ACC112 (cell line): ENCODE measurements around the gene UBA7.
A peak's percentile ranks its signal among the peaks of the same experiment; 100 is the strongest.

Experiments
- H2AFZ ChIP-seq: fragments of 200-600 bp; sonication (generic); one replicate; pipeline ENCODE4 v1.6.0; 2017; ENCODE audit warnings: antibody characterized with exemption, low read length; ENCODE audit not compliant: unreplicated experiment
- H3K27ac ChIP-seq: fragments of 200-600 bp; sonication (generic); 2 replicates; pipeline ENCODE4 v1.5.1; 2014; ENCODE audit warnings: low read depth, mild to moderate bottlenecking, antibody characterized with exemption, low read length, moderate library complexity
- H3K27me3 ChIP-seq: fragments of 200-600 bp; sonication (generic); 2 replicates; pipeline ENCODE4 v1.6.1; 2014; ENCODE audit warnings: mild to moderate bottlenecking, antibody characterized with exemption, low read length, moderate library complexity, mixed read lengths; ENCODE audit not compliant: insufficient read depth
- H3K36me3 ChIP-seq: fragments of 200-600 bp; sonication (generic); 2 replicates; pipeline ENCODE4 v1.6.1; 2016; ENCODE audit warnings: mild to moderate bottlenecking, antibody characterized with exemption, low read length, moderate library complexity, mixed read lengths; ENCODE audit not compliant: insufficient read depth
- H3K4me1 ChIP-seq: fragments of 200-600 bp; sonication (generic); one replicate; pipeline ENCODE4 v1.6.1; 2016; ENCODE audit warnings: low read length, mixed read lengths; ENCODE audit not compliant: insufficient read depth, unreplicated experiment, control insufficient read depth
- H3K4me3 ChIP-seq: fragments of 200-600 bp; sonication (generic); 2 replicates; pipeline ENCODE4 v1.5.1; 2014; ENCODE audit warnings: mild to moderate bottlenecking, low read depth, low read length
- H3K79me2 ChIP-seq: fragments of 200-600 bp; sonication (generic); one replicate; pipeline ENCODE4 v1.6.0; 2016; ENCODE audit warnings: low read length; ENCODE audit not compliant: control insufficient read depth, unreplicated experiment, insufficient read depth

UBA7 gene

DNA sequence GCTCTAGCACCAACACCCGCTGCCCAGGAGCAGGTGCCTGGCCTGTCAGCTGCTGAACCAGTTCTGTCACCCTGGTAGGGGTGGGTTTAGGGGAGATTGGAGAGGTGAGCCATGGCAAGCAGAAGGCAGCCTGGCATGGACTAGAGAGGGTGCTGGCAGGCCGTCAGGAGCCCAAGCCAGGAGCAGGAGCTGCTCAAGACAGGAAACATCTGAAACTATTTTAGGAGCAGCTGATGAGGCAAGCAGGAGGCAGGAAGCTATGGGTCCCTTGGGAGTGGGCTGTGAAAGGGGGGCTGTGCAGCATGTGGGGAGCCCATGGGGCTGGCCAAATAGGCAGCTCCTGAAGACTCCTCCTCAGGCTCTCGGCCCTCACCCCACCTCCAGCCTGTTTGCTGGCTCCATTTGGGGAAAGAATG is 8.4 kb downstream of the UBA7 start:
- H3K4me3 ChIP-seq = peak overlapping the region; percentile 7; the same call in 1 of the 2 replicates
- H2AFZ ChIP-seq = no peak overlapping the region
- H3K36me3 ChIP-seq = peaks cover 5% of the 10 kb centered on the region; the same call in 1 of the 2 replicates
- H3K27me3 ChIP-seq = peaks cover 4% of the 10 kb centered on the region; the same call in 1 of the 2 replicates
- H3K79me2 ChIP-seq = no peaks in the 10 kb centered on the region
- H3K4me1 ChIP-seq = peaks cover 35% of the 10 kb centered on the region
- peak overlapping the region; percentile 30 for H3K27ac ChIP-seq

DNA sequence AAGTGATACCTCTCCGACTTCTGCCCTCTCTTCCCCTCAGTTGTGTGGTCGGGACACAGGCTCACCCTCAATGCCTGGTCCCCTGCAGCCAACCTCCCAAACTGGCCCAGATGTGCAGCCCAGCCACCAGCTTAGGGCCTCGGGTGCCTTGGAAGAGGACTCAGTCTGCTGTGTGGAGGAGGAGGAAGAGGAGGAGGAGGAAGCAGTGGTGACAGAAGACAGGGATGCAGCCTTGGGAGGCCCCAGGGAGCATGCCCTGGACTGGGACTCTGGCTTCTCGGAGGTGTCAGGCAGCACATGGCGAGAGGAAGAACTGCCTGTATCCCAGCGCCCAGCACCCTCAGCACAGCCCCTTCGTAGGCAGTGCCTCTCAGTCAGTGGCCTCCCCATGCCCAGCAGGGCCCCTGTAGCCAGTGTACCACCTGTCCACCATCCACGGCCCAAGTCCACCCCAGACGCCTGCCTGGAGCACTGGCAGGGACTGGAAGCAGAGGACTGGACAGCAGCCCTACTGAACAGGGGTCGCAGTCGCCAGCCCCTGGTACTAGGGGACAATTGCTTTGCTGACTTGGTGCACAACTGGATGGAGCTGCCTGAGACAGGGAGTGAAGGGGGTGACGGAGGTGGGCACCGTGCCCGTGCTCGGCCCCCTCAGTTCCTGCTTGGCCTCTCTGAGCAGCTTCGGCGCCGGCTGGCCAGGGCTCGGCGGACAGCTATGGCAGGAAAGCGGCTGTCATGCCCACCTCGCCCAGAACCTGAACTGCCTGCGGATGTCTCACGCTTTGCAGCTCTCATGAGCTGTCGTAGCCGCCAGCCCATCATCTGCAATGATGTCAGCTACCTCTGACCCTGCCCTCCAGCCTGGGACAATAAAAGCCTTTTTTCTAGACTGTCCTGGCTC is 9.4 kb downstream of the UBA7 start:
- H3K36me3 ChIP-seq = peaks cover 2% of the 10 kb centered on the region; the same call in 1 of the 2 replicates
- no peaks in the 10 kb centered on the region for H3K79me2 ChIP-seq
- peaks cover 4% of the 10 kb centered on the region; the same call in 1 of the 2 replicates for H3K27me3 ChIP-seq
- no peak overlapping the region for H2AFZ ChIP-seq
- H3K27ac ChIP-seq = no peak overlapping the region
- H3K4me3 ChIP-seq = peak overlapping the region; percentile 76
- H3K4me1 ChIP-seq = peaks cover 42% of the 10 kb centered on the region

DNA sequence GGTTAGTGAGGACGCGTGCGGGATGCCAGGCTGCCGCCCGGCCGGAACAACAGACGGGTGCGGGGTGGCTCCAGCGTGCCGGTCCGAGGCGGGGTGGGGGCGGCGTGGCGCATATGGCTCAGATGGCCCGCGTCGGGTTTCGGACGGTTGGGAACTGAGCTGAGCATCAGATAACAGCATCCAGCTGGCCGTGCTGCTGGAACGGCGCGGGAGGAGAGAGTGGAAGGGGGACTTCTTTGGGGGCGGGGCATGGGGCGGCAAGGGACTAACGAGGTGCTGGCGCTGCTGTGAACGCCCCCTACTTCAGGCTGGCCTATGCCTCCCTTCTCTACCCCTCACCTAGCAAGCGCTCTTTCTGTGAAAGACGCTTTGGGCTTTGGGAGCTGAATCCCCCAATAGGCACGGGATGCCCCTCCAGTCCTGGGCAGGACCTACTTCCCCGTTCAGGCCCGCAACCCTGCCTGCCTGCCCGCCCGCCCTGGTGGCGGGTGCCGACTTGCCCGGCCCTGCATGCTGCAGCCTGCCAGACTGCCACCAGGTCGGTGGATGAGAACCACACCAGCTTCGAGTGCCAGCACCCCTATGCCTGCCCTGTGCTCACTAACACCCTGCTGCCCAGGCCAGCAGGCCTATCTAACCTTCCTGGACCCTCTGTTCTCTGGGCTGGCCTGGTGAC is 10.2 kb downstream of the UBA7 start:
- H3K79me2 ChIP-seq = no peaks in the 10 kb centered on the region
- no peak overlapping the region for H3K27ac ChIP-seq
- peaks cover 48% of the 10 kb centered on the region for H3K4me1 ChIP-seq
- H3K4me3 ChIP-seq = peak overlapping the region; percentile 76
- peak overlapping the region; percentile 96 for H2AFZ ChIP-seq
- no peaks in the 10 kb centered on the region for H3K36me3 ChIP-seq
- peaks cover 4% of the 10 kb centered on the region; the same call in 1 of the 2 replicates for H3K27me3 ChIP-seq

DNA sequence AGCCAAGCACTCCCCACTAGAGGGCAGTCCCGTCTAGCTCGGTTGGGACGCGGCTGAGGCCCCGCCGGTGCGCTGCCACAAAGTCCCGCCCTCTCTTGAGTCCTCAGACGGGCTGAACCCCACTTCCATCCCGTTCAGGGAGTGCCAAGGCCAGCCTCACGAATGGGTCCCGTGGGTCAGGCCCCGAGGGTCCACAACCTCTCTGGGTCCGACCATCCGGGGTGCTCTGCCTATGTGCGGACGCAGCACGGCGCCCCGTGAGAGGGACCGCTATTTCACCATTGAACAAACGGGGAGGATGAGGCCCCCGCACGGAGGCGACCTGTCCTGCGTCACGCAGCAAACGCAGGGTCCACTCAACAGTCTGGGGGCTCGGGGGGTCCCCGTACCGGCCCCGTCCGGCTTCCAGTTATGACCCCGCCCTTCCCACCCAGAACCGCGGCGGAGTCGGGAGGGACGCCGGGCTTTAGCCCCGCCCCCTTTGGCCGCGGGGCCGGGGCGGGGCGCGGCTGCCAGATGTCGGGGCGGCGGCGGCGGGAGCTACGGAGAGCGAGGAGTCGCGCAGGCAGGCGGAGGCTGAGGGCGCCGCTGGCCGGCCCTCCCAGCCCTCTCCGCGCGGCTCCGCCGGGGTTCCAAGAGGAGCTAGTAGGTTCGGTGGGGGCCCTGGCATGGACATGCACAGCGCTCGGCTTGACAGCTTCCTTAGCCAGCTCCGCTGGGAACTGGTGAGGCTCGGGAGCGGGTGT is 10.9 kb downstream of the UBA7 start, which contains the start of gene INKA1:
INKA1 (plus strand) TSS at position 543 of the 746 bp plus-strand sequence; CDS start at position 675, 132 bp downstream.
- Histone ChIP-seq H3K27ac (no peak within 1 kb of the TSS), H3K79me2 (no peaks in the 10 kb centered on the region), H3K4me1 (peaks cover 48% of the 10 kb centered on the region), H3K4me3 (peak within 1 kb of the TSS; percentile 76), H2AFZ (peak within 1 kb of the TSS; percentile 96), H3K27me3 (peaks cover 4% of the 10 kb centered on the region; the same call in 1 of the 2 replicates), H3K36me3 (no peaks in the 10 kb centered on the region)

DNA sequence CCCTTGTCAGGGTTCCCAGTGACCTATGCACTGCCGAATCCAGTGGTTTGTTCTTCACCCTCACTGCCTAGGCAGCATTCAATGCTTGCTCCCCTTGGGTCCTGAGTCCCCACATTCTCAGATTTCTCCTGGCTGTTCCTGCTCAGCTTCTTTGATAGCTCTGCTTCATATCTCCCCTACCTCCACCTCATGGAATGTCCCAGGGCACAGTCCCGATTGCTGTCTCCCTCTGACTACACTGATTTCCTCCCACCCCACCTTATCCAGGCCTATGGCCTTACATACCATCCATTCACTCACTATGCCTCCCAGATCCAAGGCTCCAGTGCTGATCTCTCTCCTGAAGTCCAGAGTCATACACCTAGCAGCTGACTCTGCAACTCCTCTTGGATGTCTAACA is 12.6 kb downstream of the UBA7 start:
- H2AFZ ChIP-seq = no peak overlapping the region
- H3K36me3 ChIP-seq = no peaks in the 10 kb centered on the region
- no peaks in the 10 kb centered on the region for H3K79me2 ChIP-seq
- H3K4me1 ChIP-seq = peaks cover 38% of the 10 kb centered on the region
- H3K27me3 ChIP-seq = peaks cover 4% of the 10 kb centered on the region; the same call in 1 of the 2 replicates
- H3K4me3 ChIP-seq = no peak overlapping the region
- H3K27ac ChIP-seq = no peak overlapping the region

DNA sequence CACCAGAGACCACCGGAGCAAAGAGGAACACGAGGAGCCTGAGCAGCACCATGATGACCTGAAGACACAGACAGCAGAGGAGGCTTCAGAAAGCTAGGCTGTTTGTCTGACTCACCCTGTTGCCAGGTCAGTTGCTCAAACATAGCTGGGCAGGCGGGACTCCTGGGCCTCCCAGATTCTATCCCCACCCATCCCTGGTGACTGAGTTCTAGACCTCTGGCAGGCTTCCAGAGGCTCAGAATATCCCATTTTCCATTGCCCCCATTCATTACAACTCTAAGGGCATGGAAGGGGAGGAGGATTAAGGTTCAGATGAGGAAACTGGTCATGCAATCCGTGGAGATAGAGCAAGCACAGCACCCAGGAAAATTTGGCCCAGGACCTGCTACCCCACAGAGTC is 14.0 kb downstream of the UBA7 start, which contains the start of gene CDHR4:
CDHR4 (minus strand) TSS at position 113 of the 400 bp plus-strand sequence; CDS start at position 52, 61 bp downstream.
- Histone ChIP-seq H3K4me1 (peaks cover 25% of the 10 kb centered on the region), H3K36me3 (no peaks in the 10 kb centered on the region), H3K4me3 (no peak within 1 kb of the TSS), H3K27me3 (peaks cover 4% of the 10 kb centered on the region; the same call in 1 of the 2 replicates), H3K79me2 (no peaks in the 10 kb centered on the region), H2AFZ (peak within 1 kb of the TSS; percentile 43), H3K27ac (peak within 1 kb of the TSS; percentile 54)

DNA sequence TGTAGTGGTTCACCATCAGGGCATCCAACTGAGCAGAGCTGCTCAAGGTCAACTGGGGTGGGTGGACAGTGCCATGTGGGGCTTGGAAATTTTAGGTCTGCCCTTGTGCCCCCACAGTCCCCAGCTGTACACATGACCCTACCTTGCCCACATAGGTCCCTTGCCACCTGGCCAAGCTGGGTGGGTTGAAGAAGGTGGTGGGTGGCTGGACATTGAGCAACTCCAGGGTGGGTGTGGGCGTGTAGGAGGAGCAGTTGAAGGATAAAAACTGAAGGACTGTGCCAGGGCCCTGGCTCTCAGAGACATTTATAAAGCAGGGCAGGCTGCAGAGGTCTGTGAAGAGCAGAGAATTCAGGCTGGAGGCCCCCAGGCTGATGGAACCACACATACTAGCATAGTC is 14.6 kb downstream of the UBA7 start:
- H3K27ac ChIP-seq = peak overlapping the region; percentile 54
- H3K4me3 ChIP-seq = no peak overlapping the region
- peaks cover 4% of the 10 kb centered on the region; the same call in 1 of the 2 replicates for H3K27me3 ChIP-seq
- peaks cover 18% of the 10 kb centered on the region for H3K4me1 ChIP-seq
- no peaks in the 10 kb centered on the region for H3K36me3 ChIP-seq
- H3K79me2 ChIP-seq = no peaks in the 10 kb centered on the region
- H2AFZ ChIP-seq = no peak overlapping the region

DNA sequence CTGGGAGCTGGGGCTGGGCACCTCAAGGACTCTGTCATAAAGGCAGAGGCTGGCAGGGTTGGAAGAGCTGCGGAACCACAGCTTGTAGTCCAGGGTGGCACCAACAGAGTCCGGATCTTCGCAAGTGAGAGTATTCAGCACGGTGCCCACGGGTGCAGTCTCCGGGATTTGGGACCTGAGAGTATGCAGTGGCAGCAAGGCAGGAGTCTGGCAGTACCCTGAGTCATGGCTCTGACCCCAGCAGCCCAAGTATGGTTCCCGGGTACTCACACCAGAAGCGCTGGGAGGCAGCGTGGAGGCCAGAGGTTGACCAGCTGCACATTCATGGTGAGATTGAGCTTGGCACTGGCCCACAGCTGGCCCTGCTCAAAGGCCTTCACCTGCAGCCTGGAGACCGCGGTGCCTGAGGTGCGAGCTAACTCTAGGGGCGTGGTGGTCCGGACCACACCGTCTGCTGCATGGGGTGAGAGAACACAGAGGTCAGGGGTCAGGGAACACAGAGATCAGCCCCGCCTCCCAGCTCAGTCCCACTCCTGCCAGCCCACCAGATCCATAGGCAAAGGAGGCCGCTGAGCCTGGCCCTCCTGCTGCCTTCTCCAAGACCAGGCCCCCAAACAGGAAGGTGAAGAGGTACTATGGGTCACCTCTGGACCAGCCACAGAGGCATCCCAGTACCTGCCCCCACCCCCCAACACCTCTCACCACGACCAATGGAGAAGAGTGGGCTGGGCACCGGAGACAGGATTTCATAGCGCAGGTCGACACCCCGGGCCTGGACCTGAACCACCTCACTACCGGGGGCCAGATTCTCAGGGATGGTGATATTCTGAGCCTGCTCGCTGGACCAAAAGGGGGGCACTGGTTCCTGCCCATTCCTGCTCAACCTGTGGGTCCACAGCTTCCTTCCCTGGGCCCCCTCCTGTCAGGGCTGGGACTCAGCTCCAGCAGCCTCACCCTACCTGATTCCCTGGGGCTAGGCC is 18.5 kb downstream of the UBA7 start:
- no peaks in the 10 kb centered on the region for H3K27me3 ChIP-seq
- H3K27ac ChIP-seq = no peak overlapping the region
- no peak overlapping the region for H2AFZ ChIP-seq
- no peaks in the 10 kb centered on the region for H3K79me2 ChIP-seq
- H3K36me3 ChIP-seq = no peaks in the 10 kb centered on the region
- H3K4me1 ChIP-seq = peaks cover 13% of the 10 kb centered on the region
- H3K4me3 ChIP-seq = no peak overlapping the region

DNA sequence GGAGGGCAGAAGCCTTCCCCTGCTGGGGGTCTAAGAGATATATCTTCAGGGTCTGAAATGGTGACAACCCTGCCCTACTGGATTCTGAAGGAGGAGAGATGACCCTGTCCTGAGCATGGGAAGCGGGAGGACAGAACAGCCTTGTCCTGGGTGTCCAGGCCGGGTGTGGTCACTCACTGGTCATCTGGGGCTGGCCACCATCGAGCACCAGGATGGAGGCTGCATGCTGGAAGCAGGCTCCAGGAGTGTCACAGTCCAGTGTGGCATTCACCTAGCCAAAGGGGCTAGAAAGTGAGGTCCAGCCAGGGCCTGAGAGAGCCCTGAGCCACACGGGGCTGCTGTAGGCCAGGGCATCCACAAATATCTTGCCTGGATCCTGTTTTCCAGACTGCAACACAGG is 19.3 kb downstream of the UBA7 start:
- Histone ChIP-seq H3K4me3 (no peak overlapping the region), H3K27me3 (no peaks in the 10 kb centered on the region), H3K79me2 (no peaks in the 10 kb centered on the region), H3K27ac (no peak overlapping the region), H3K36me3 (no peaks in the 10 kb centered on the region), H2AFZ (no peak overlapping the region), H3K4me1 (peaks cover 6% of the 10 kb centered on the region)
